HFF-Myc (cell line): Measurements from ENCODE around the gene TARBP1.
"Not testable (repeated sequence)": the region's sequence is repeated elsewhere in the genome, so short reads cannot be mapped to it uniquely, and the experiment has no call there.

Experiments
- DNase-seq: peaks from one replicate; pipeline ENCODE4 v3.0.0-alpha.2; 2011; ENCODE audit warnings: low read depth; ENCODE audit errors: extremely low read depth
- H3K4me3 ChIP-seq: replicated peaks from 2 replicates; pipeline ENCODE4 v1.5.1; 2011; ENCODE audit warnings: low read depth, mild to moderate bottlenecking, control low read depth, low read length
- TF ChIP-seq, protein P1 (sequence below): IDR thresholded peaks from 2 replicates; pipeline ENCODE4 v1.5.1; 2012; ENCODE audit warnings: mild to moderate bottlenecking, low read depth, low read length, control low read depth; ENCODE audit errors: missing control alignments

TARBP1 gene

DNA sequence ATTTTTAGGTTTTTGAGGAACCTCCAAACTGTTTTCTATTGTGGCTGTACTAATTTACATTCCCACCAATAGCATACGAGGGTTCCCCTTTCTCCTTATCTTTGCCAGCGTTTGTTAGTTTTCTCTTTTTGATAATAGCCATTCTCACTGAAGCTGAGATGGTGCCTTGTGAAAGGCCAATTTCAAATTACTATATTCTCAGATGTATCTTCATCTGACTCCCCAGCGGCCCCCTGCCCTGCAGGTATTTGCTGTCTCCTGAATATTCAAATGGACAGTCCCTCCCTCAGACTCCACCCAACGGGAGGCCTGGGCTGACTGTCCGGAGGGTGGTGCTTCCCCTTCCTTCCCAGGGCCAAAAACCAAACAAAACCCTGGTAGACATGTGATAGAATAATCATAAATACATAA, 33.5 kb upstream of the TARBP1 start:
- H3K4me3 ChIP-seq: no peak overlapping the region
- no peak for DNase-seq
- TF ChIP-seq, protein P1, sequence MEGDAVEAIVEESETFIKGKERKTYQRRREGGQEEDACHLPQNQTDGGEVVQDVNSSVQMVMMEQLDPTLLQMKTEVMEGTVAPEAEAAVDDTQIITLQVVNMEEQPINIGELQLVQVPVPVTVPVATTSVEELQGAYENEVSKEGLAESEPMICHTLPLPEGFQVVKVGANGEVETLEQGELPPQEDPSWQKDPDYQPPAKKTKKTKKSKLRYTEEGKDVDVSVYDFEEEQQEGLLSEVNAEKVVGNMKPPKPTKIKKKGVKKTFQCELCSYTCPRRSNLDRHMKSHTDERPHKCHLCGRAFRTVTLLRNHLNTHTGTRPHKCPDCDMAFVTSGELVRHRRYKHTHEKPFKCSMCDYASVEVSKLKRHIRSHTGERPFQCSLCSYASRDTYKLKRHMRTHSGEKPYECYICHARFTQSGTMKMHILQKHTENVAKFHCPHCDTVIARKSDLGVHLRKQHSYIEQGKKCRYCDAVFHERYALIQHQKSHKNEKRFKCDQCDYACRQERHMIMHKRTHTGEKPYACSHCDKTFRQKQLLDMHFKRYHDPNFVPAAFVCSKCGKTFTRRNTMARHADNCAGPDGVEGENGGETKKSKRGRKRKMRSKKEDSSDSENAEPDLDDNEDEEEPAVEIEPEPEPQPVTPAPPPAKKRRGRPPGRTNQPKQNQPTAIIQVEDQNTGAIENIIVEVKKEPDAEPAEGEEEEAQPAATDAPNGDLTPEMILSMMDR: no peak

DNA sequence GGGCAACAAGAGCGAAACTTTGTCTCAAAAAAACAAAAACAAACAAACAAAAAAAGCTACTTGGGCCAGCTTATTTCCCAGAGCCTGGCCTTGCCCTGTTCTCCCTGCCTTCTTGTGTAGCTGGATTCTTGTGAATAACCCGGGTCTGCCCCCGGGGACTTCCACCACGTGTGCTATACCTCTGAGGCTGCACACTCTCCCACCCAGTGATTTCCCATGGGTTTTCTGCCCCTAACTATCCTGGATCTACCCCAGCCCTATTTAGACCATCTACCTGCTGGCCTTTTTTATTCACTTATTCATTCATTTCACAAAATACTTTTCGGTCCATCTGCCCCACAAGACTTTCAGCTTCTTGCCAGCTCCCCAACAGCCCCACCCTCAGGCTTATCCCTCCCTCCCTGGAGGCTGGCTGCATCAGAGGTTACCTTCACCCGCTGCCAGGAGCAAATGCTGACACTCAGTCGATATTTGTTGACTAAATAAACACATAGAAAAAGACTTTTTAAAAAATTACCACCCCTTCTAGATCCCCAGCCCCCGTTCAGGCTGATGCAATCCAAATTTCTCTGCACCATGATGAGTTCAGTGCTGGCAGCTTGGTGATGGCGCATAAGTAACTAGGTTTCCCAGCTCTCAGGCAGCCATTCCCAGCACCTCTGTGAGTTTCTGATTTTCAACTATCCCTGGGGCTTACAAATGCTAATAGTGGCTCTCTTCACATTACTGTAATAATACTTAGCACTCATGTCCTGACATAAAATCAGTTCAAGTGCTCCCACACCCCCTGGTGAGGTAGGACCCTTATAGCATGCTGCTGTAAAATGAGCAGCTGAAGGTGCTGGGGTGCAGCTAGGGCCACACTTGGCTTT, 30.7 kb upstream of the TARBP1 start:
- DNase-seq: no peak
- no peak overlapping the region for H3K4me3 ChIP-seq
- TF ChIP-seq, protein P1: no peak

DNA sequence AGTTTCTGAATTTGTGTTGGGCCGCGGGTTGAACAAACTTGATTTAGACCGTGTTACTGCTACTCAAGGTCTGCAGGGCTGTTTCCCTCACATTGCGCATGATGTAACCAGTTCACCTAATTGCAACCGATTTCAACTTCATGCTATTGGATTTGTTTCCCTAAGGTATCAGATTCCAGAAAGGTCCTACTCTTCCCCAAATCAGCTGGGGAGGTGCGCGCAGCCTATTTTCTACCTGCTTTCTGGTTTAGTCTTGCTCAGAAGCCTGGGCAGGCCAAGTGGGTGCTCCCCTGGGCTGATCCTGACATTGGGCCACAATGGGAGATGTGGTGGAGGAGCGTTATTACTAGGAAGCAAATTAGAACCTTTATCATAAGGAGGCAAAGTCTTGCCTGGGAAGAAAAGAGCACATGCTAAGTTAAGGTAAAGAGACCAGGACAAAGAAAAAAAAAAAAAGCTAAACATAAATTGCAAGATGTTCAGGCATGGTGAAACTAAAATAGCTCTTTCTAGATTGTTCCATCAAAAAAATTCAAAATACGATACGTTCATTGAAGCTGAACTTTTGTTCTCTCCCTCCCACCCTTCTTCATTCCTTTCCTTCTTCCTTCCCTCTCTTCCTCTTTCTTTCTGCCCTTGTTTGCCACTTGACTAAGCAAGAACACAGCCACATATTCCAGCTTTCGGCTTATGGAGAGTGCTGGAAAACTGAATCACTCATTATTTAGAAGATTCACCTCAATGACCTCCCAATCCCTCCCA, 28.8 kb upstream of the TARBP1 start:
- no peak overlapping the region for H3K4me3 ChIP-seq
- no peak for DNase-seq
- TF ChIP-seq, protein P1: no peak

DNA sequence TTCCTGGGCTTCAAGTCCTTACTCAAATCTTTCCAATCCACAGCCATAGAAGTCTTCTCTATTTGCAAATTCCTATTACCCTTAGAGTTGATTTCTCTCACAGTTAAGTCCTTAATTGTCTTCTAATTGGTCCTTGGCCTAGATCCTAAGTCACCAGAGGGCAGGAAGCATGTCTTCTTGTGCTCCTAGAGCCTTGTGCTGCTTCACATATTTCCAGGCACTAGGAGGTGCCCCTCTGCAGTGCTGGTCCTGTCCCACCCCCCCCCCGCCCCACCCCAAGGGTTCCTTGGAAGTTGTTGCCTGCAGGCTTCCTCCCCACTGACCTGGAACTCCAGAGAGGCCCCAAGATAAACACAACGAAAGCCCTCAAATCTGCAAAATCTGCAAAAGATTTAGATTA, 28.1 kb upstream of the TARBP1 start:
- TF ChIP-seq, protein P1: no peak
- no peak for DNase-seq
- H3K4me3 ChIP-seq: no peak overlapping the region

DNA sequence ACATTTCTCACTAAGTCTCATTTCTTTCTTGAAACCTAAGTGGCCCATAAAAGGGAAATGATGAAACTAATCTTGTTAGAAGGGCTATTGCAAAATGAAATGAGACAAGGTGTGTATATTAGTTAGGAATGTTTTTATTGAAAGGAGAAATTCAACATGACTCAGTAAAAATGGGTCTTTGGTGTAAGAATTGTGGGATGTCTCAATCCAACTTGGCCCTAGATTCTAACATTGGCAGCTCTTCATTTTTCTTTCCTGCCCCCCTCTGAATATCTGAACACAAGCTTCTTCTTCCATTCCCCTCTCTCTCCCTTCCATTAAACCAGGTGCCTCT, 26.8 kb upstream of the TARBP1 start:
- no peak overlapping the region for H3K4me3 ChIP-seq
- no peak for DNase-seq
- TF ChIP-seq, protein P1: no peak

DNA sequence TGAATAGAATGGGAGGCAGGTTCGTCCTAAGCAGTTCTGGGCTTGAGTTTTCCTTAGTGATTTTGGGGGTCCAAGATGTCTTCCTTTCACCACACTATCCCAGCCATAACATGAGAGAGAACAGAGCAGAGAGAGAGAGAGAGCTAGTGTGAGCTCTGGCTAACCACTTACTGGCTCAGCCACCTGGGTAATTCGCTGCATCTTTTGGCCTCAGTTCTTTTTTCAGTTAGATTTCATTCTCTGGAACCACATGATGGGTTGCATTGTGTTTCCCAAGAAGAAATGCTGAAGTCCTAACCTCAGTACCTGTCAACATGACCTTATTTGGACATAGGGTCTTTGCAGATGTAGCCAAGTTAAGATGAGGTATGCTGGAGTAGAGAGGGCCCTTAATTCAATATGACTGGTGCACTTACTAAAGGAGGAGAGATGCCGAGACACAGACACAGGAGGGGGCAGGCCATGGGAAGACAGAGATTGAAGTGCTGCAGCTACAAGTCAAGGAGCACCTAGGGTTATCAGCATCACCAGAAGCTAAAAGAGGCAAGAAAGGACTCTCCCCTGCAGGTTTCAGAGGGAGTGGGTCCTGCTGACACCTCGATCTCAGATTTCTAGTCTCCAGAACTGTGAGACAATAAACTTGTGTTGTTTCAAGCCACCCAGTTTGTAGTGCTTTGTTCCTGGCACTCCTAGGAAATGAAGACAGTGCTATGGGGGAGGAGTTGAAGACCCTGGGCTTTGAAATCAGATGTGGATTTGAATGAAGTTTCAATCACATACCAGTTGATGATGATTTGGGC, 26.2 kb upstream of the TARBP1 start:
- TF ChIP-seq, protein P1: no peak
- DNase-seq: no peak

DNA sequence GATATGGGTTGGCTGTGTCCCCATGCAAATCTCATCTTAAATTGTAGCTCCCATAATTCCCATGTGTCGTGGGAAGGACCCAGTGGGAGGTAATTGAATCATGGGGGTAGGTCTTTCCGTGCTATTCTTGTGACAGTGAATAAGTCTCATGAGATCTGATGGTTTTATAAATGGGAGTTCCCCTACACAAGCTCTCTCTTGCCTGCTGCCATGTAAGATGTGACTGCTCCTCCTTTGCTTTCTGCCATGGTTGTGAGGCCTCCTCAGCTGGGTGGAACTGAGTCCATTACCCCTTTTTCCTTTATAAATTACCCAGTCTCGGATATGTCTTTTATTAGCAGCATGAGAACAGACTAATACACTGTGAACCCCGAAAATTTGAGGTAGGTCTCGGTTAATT, 25.3 kb upstream of the TARBP1 start:
- DNase-seq, H3K4me3 ChIP-seq: not testable (repeated sequence)

More for the DNA sequence above, 26.2 kb upstream of the TARBP1 start:
- H3K4me3 ChIP-seq: no peak overlapping the region
